Renal cortex interstitium (tissue), 11 donors: ENCODE results near the gene TBX15. TPM values are rescaled to one million over a fixed set of nuclear protein-coding genes. Genes with fewer than 3 reads are reported as not detected.
"Not testable (repeated sequence)": the region's sequence is repeated elsewhere in the genome, so short reads cannot be mapped to it uniquely, and the experiment has no call there.

Source experiments
- DNase-seq, 11 donors: peaks; one replicate each; pipeline ENCODE4 v3.0.0-alpha.2; 2013; ENCODE audit warnings: low read depth in 9 of 11, low spot score in 4 of 11; ENCODE audit errors: extremely low read depth in 1 of 11
- polyA plus RNA-seq, 3 donors: library from polyadenylated mRNA; unstranded; fragments of 120-200 nt; gene quantifications; one replicate each; pipeline ENCODE4 v1.2.1, GENCODE V29; 2013; ENCODE audit not compliant: insufficient read length in 3 of 3

The TBX15 gene
- polyA plus RNA-seq, 3 donors, result 0.18 to 0.39 (median 0.24) TPM

- DNase-seq, result no peak
These were observed 17.7 kb downstream of the TBX15 start for GRCh38 chr1:118970451-118970850.

- DNase-seq, result no peak
These were observed 24.4 kb downstream of the TBX15 start for GRCh38 chr1:118963456-118964430.

GRCh38 chr1:118963138-118963455, 25.0 kb downstream of the TBX15 start:
- DNase-seq, result no peak

DNA sequence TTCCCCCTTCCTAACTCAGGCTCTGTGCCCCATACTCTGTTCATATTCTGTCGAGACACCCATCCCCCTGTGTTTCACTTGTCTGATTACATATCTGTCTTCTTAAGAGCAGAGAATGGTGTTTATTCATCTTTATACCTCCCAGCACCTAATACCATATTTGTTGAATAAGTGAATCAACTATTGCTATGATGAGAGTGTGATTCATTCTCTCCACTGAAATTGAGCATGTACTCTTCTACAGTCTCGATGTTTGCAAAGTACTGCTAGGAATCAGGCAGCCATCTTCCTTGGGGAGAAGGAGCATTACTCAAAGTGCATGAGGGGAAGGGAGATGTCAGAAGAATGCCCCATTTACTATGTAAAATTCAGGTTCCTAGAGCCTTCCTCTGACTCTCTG, 27.0 kb downstream of the TBX15 start:
- no peak for DNase-seq

GRCh38 chr1:118960567-118961136, 27.5 kb downstream of the TBX15 start:
- DNase-seq, result peak in 2 of 11 donors; percentile 33 to 54

DNA sequence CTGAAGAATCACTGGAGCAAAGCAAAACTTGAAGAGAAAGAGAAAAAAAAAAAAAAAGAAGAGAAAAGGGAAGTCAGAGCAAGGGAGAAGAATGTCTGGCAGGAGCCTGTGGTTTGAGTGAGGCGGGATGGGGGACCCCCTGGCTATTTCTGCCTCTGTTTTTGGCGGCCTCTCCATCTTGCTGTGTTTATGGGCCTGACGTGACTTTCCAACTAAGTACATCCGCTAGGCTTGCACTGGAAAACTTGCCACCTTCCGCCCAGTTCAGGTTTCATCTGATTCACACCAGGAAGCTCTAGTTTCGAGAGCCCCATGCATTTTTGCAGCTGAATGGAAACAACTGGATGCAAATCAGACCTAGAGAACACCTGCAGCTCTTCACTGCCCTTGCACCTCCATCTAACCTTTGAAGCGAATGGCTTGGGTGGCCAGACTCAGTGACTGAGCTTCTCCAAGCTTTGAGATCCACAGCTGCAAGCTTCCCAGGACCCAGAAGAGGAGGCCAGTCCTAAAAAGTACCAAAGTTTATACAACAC, 28.0 kb downstream of the TBX15 start:
- no peak for DNase-seq

GRCh38 chr1:118958937-118959631, 29.1 kb downstream of the TBX15 start:
- no peak for DNase-seq

DNA sequence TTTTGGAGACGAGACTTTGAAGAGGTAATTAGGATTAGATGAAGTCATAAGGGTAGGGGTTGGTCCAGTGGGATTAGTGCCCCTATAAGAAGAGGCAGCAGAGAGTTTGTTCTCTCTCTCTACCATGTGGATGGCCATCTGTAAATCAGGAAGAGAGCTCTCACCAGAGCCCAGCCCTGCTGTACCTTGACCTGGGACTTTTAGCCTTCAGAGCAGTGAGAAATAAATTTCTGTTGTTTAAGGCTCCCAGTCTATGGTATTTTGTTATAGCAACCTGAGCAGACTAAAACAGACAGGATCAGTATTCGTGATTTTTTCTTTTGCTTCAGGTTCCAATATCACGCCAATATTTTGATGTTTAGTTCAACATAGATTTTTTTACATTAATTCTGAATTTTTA, 30.0 kb downstream of the TBX15 start:
- no peak for DNase-seq

DNA sequence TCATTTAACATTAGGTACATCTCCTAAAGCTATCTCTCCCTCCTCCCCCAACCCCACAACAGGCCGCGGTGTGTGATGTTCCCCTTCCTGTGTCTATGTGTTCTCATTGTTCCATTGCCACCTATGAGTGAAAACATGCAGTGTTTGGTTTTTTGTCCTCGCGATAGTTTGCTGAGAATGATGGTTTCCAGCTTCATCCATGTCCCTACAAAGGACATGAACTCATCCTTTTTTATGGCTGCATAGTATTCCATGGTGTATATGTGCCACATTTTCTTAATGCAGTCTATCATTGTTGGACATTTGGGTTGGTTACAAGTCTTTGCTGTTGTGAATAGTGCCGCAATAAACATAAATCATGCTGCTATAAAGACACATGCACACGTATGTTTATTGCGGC, 30.6 kb downstream of the TBX15 start:
- not testable (repeated sequence) for DNase-seq

- no peak for DNase-seq
These were observed 33.7 kb downstream of the TBX15 start for GRCh38 chr1:118954301-118954905.

DNA sequence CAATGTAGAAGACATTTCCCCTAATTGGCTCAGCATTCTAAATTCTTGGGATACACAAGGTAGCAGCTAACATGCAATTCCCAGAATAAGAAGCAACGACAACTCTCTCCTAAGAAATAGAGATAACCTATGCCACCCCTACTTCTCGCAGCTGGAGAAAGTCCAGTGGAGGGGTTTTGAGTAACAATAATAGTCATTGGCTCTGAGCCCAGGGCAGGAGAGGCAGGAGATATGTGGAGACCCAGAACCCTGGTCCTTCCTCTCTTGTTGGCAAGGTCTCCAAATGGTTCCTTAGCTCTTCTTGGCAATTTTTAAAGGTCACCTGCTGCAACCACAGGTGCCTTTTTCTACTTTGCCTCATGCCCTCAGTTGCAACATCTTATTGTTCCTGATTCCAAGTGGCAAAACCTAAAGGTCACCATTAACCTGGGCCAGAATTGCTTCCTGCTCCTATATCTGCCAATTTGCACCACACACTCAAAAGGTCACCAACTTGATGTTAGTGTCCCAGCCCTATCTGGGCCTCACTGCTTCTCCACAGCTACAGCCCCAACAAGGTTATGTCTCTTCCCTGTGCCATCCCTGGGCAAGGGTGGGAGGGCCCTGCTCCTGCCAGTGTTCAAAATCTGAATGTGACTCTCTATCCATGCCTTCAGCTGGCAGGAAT, 36.7 kb downstream of the TBX15 start:
- no peak for DNase-seq

GRCh38 chr1:118949315-118949714, 38.8 kb downstream of the TBX15 start:
- no peak for DNase-seq

GRCh38 chr1:118948846-118949245, 39.3 kb downstream of the TBX15 start:
- DNase-seq, result no peak

DNA sequence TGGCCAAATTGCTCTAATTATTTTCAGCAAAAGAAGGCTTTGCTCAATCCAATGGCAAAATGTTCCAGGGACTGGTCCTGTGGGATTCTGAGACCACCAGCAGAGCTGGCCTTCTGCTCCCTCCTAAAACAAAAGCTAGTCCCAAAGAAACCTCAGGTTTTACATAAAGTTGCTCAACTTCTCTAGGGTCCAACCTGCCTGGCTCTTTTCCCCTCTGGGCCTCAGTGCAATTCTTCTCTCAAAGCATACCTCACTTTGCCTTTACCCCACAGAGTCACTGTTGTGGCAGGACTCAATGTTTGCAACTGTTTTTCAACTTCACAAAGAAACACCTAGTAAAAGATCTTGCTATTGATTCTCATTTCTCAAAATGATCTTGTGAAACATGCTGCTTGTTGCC, 39.8 kb downstream of the TBX15 start:
- no peak for DNase-seq

DNA sequence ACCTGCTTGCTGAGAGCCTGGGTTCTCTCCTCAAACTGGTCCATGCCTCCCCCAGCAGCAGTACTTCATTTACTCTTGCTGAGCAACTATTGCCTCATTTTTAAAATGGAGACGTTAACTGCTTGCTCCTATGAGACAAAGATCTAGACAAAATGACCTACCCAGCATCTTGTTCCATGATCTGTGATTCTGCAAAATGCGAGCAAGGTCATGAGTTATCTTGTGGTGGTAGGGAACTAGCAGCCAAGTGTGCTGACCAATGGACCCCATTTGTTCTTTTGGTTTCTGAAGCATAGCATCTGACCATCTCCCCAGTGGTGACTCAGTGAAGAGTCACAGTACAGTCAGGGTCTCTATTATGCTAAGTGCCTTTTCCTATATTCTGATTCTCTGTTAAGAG, 40.4 kb downstream of the TBX15 start:
- DNase-seq, result no peak

GRCh38 chr1:118947003-118947765, 41.0 kb downstream of the TBX15 start:
- no peak for DNase-seq

GRCh38 chr1:118945489-118945888, 42.7 kb downstream of the TBX15 start:
- DNase-seq, result no peak

DNA sequence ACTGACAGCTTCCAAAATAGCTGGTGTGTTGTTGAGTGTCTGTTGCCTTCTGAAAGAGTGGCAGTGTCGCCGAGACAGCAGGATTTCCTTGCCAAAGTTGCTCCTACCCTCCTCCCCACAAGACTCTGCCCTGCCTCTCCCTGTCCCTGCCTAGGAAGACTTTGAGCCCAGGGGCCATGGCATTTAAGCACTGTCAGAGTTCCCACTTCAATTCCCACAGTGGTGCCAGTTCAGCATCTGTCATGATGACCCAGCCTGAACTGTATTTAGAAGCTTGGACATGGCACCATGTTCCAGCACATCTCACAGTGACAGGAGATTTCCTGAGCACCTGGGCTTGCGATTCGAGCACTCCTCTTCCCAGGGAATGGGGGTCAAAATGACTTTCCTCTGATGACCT, 43.6 kb downstream of the TBX15 start:
- DNase-seq, result no peak
